ENCODE data around the gene RPS6KA5. TPM values are rescaled to one million over a fixed set of nuclear protein-coding genes. Genes with fewer than 3 reads are reported as not detected.

RPS6KA5 gene
- total RNA-seq, 2 donors from 2014 or later, result 15.2 to 19.2 TPM

DNA sequence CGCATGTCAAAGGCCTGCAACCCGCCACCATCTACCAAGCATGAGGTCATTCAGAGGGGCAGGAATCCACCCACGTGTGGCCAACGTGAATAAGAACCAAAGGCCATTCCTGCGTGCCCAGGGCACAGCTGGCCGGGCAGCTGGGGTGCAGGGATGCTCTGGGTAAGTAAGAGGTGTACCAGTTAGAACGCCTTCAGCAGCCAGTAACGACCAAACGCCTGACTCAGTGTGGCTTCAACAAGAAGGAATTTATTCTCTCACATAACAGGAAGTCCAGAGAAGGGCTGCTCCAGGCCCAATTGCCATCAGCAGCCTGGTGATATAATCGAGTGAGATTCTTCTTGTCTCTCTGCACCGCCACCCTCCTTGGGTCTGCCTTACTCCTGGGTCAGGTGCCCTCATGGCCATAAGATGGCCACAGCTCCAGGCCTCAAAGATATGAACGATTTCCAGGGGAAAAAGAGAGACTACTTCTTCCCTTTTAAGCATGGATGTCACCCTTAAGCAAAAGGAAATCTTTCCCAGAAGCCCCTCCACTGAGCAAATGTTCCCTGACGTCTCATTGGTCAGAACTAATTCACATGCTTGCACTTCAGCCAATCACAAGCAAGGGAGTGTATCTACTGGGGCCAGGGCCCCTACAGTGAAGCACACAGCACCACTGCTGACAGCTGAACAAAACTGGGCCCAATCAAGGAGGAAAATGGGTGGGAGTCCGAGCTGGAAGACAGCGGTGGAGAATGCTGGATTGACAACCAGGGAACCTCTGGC is 251.5 kb downstream of the RPS6KA5 start:
- H3K9ac ChIP-seq (ENCODE audit: low read depth in 2 of 2, low read length in 2 of 2), result no peak overlapping the region
- no peak overlapping the region for H3K27ac ChIP-seq

DNA sequence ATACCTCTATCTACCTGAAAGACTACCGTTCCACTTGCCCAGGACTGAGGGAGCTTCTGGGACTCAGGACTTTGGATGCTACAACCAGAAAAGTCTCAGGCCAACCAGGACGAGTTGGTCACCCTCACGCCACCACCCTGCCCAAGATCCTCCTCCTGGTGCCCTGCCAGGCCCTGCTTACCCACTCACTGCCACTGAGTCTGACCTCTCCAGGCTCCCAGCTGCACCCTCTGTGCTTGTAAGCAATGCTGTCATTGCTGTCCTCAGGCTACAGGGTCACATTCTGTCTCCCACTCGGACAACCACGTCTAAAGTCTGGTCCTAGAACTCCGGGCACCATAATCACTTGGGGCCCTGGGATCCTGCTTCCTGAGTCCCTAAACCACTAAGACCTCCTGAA is 253.4 kb downstream of the RPS6KA5 start:
- Histone ChIP-seq H3K9ac (ENCODE audit: low read depth in 2 of 2, low read length in 2 of 2) (no peak overlapping the region), H3K4me1 (no peaks in the 10 kb centered on the region), H3K36me3 (no peaks in the 10 kb centered on the region), H3K27me3 (no peaks in the 10 kb centered on the region), H3K27ac (no peak overlapping the region), H3K9me3 (no peaks in the 10 kb centered on the region), H3K4me3 (no peak overlapping the region)
- intact Hi-C loops (cut with DNase I), result no loop called here
- TF ChIP-seq CTCF (IDR thresholded peaks at IDR 0.05), result no peak
- no peak for DNase-seq

More for the DNA sequence above, 251.5 kb downstream of the RPS6KA5 start:
- Histone ChIP-seq H3K4me3 (no peak overlapping the region), H3K9me3 (no peaks in the 10 kb centered on the region), H3K36me3 (no peaks in the 10 kb centered on the region), H3K27me3 (no peaks in the 10 kb centered on the region), H3K4me1 (no peaks in the 10 kb centered on the region)
- no peak for TF ChIP-seq CTCF (IDR thresholded peaks at IDR 0.05)
- intact Hi-C loops (cut with DNase I), result no loop called here
- no peak for DNase-seq

DNA sequence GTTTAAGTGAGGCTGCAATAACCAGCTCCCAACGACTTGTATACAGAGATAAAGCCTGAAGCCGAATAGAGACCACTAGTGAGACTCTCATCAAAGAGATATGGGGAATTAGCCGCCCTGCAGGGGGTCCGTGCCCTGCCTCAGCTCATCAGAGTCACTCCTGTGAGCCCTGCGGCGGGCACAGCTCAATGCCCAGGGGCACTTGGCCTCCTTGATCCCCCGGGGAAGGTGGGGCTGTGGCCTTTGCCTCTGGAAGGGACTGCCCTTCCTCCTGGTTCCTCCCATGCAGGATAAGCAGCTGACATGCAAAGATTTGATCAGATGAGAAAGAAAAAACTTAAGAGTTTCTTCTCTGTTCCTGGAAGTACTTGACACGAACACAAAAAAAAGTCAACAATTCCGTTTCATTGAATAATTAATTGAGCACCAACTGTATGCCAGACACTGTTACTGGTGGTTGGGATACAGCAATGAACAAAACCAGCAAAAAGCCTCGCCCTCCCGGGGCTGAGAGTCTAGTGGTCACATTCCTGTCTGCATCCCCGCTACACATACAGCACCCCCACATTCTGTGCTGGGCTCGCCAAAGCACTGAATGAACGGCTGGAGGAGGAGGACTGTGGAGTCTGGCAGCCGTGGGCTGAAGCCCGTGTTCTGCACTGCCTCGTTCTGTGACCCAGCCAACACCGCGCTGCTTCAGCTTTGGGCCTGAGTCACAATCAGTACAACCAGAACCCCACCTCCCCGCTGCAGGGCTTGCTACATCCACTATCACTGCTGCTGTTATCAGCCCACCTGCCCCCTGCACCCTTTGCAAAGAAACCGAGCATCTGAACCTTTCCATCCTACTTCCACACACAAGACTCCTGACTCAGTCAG is 254.5 kb downstream of the RPS6KA5 start:
- Histone ChIP-seq H3K27me3 (no peaks in the 10 kb centered on the region), H3K27ac (no peak overlapping the region), H3K36me3 (no peaks in the 10 kb centered on the region), H3K9ac (ENCODE audit: low read depth in 2 of 2, low read length in 2 of 2) (no peak overlapping the region), H3K4me1 (no peaks in the 10 kb centered on the region), H3K4me3 (no peak overlapping the region), H3K9me3 (no peaks in the 10 kb centered on the region)
- intact Hi-C loops (cut with DNase I), result no loop called here
- no peak for DNase-seq
- no peak for TF ChIP-seq CTCF (IDR thresholded peaks at IDR 0.05)

- H3K9me3 ChIP-seq, result no peaks in the 10 kb centered on the region
- intact Hi-C loops (cut with DNase I), result no loop called here
- H3K9ac ChIP-seq (ENCODE audit: low read depth in 2 of 2, low read length in 2 of 2), result no peak overlapping the region
- TF ChIP-seq CTCF (IDR thresholded peaks at IDR 0.05), result no peak
- no peak overlapping the region for H3K27ac ChIP-seq
- no peaks in the 10 kb centered on the region for H3K36me3 ChIP-seq
- DNase-seq, result no peak
- no peaks in the 10 kb centered on the region for H3K27me3 ChIP-seq
- H3K4me3 ChIP-seq, result no peak overlapping the region
- no peaks in the 10 kb centered on the region for H3K4me1 ChIP-seq
Measured at GRCh38 chr14:90805084-90805391, 255.4 kb downstream of the RPS6KA5 start.

- Histone ChIP-seq H3K36me3 (no peaks in the 10 kb centered on the region), H3K27me3 (no peaks in the 10 kb centered on the region), H3K9me3 (no peaks in the 10 kb centered on the region), H3K9ac (ENCODE audit: low read depth in 2 of 2, low read length in 2 of 2) (peak overlapping the region in 1 of 2 donors; percentile 12), H3K4me1 (no peaks in the 10 kb centered on the region), H3K4me3 (no peak overlapping the region), H3K27ac (no peak overlapping the region)
- no peak for TF ChIP-seq CTCF (IDR thresholded peaks at IDR 0.05)
- intact Hi-C loops (cut with DNase I), result no loop called here
- DNase-seq, result no peak
Measured at GRCh38 chr14:90804292-90805083, 256.0 kb downstream of the RPS6KA5 start.

Measured in colonic mucosa (tissue), 4 donors.